22Rv1 (cell line): ENCODE results near the gene TRIM17.

Experiments
- H3K27ac ChIP-seq: fragments of 450-650 bp; 2 replicates; pipeline ENCODE4 v1.5.1; 2017
- ZFX ChIP-seq: fragments of 450-650 bp; IDR thresholded peaks from 2 replicates; pipeline ENCODE4 v1.6.1; 2017; ENCODE audit warnings: antibody characterized with exemption, borderline replicate concordance
- TF ChIP-seq, protein P1 (sequence below): fragments of 450-650 bp; IDR thresholded peaks from 2 replicates; pipeline ENCODE4 v1.5.1; 2017; ENCODE audit warnings: mild to moderate bottlenecking

Gene TRIM17

DNA sequence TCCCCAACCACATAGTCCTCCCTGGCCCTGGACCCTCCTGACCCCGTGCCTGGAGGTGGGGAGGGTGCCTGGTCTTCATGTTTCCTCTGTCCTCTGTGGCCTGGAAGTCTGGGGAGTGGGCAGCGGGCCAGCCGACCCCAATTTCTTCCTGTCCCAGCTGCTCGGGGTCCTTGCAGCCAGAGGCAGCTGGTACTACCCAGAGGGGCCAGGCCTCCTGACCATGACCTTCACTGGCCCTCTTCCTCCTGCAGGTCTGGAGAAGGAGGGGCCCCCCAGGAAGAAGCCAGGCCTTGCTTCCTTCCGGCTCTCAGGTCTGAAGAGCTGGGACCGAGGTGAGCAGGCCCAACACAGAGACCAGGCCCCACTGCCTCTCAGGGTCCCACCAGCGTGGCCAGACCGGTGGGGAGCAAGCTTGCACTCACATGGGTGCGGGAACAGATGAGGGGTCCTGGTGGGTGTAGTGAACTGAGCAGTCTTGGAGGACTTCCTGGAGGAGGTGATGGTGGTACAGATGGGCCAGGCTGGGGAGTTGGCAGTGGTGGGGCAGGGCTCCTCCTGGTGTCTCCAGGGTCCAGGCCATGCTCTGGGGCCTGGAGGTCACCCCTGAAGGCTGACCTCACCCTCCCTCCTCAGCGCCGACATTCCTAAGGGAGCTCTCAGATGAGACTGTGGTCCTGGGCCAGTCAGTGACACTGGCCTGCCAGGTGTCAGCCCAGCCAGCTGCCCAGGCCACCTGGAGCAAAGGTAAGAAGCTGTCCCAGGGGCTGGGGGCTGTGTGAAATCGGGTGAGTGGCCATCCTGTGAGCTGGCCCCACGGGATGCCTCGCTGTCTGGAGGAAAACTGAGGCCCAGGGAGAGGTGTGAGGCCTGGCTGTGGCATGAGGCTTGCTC lies 42.7 kb downstream of the TRIM17 start:
- no peak overlapping the region for H3K27ac ChIP-seq
- TF ChIP-seq, protein P1, sequence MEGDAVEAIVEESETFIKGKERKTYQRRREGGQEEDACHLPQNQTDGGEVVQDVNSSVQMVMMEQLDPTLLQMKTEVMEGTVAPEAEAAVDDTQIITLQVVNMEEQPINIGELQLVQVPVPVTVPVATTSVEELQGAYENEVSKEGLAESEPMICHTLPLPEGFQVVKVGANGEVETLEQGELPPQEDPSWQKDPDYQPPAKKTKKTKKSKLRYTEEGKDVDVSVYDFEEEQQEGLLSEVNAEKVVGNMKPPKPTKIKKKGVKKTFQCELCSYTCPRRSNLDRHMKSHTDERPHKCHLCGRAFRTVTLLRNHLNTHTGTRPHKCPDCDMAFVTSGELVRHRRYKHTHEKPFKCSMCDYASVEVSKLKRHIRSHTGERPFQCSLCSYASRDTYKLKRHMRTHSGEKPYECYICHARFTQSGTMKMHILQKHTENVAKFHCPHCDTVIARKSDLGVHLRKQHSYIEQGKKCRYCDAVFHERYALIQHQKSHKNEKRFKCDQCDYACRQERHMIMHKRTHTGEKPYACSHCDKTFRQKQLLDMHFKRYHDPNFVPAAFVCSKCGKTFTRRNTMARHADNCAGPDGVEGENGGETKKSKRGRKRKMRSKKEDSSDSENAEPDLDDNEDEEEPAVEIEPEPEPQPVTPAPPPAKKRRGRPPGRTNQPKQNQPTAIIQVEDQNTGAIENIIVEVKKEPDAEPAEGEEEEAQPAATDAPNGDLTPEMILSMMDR, result no peak
- TF ChIP-seq ZFX, result no peak

DNA sequence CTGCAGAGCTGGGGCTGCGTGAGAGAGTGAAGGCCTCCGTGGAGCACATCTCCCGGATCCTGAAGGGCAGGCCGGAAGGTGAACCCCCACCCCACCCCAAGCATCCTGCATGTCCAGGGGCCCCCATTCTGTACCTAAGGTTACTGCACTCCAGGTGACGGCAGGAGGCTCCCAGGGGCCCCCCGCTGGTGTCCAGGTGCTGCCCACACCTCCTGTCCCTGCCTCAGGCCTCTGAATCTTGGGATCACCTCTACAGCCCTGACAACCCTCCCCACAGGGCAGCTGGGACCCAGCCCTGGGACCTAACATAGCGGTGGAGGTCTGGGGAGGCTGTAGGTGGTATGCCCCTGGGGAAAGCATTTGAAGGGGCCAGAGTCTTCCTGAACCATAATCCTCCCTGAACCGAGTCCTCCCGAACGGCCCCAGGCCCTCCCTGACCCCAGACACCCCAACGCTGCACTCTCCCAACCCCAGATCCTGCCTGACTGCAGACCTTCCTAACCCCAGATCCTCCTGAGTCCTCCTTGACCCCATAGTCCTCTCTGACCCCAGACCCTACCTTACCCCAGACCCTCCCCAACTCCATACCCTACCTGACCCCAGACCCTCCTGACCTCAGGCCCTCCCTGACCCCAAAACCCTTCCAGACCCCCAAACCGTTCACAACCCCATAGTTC lies 43.5 kb downstream of the TRIM17 start:
- H3K27ac ChIP-seq, result no peak overlapping the region
- no peak for TF ChIP-seq ZFX
- TF ChIP-seq, protein P1, result no peak

DNA sequence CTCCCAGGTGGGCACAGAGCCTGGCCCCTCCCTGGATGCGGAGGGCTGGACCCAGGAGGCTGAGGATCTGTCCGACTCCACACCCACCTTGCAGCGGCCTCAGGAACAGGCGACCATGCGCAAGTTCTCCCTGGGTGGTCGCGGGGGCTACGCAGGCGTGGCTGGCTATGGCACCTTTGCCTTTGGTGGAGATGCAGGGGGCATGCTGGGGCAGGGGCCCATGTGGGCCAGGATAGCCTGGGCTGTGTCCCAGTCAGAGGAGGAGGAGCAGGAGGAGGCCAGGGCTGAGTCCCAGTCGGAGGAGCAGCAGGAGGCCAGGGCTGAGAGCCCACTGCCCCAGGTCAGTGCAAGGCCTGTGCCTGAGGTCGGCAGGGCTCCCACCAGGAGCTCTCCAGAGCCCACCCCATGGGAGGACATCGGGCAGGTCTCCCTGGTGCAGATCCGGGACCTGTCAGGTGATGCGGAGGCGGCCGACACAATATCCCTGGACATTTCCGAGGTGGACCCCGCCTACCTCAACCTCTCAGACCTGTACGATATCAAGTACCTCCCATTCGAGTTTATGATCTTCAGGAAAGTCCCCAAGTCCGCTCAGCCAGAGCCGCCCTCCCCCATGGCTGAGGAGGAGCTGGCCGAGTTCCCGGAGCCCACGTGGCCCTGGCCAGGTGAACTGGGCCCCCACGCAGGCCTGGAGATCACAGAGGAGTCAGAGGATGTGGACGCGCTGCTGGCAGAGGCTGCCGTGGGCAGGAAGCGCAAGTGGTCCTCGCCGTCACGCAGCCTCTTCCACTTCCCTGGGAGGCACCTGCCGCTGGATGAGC lies 44.3 kb downstream of the TRIM17 start:
- TF ChIP-seq, protein P1, result no peak
- TF ChIP-seq ZFX, result no peak

DNA sequence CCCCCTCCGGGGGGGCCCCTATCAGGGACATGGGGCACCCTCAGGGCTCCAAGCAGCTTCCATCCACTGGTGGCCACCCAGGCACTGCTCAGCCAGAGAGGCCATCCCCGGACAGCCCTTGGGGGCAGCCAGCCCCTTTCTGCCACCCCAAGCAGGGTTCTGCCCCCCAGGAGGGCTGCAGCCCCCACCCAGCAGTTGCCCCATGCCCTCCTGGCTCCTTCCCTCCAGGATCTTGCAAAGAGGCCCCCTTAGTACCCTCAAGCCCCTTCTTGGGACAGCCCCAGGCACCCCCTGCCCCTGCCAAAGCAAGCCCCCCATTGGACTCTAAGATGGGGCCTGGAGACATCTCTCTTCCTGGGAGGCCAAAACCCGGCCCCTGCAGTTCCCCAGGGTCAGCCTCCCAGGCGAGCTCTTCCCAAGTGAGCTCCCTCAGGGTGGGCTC lies 44.9 kb downstream of the TRIM17 start:
- H3K27ac ChIP-seq, result no peak overlapping the region
- TF ChIP-seq ZFX, result no peak
- TF ChIP-seq, protein P1, result no peak

More for the DNA sequence above, 44.3 kb downstream of the TRIM17 start:
- no peak overlapping the region for H3K27ac ChIP-seq

DNA sequence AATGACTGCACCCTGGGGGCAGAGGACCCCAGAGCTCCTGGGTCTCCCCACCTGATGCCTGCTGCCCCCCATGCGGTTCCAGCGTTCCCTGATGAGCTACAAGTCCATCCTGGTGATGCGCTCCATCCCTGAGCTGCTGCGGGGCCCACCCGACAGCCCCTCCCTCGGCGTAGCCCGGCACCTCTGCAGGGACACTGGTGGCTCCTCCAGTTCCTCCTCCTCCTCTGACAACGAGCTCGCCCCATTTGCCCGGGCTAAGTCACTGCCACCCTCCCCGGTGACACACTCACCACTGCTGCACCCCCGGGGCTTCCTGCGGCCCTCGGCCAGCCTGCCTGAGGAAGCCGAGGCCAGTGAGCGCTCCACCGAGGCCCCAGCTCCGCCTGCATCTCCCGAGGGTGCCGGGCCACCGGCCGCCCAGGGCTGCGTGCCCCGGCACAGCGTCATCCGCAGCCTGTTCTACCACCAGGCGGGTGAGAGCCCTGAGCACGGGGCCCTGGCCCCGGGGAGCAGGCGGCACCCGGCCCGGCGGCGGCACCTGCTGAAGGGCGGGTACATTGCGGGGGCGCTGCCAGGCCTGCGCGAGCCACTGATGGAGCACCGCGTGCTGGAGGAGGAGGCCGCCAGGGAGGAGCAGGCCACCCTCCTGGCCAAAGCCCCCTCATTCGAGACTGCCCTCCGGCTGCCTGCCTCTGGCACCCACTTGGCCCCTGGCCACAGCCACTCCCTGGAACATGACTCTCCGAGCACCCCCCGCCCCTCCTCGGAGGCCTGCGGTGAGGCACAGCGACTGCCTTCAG lies 45.5 kb downstream of the TRIM17 start:
- H3K27ac ChIP-seq, result no peak overlapping the region
- no peak for TF ChIP-seq ZFX
- TF ChIP-seq, protein P1, result no peak

DNA sequence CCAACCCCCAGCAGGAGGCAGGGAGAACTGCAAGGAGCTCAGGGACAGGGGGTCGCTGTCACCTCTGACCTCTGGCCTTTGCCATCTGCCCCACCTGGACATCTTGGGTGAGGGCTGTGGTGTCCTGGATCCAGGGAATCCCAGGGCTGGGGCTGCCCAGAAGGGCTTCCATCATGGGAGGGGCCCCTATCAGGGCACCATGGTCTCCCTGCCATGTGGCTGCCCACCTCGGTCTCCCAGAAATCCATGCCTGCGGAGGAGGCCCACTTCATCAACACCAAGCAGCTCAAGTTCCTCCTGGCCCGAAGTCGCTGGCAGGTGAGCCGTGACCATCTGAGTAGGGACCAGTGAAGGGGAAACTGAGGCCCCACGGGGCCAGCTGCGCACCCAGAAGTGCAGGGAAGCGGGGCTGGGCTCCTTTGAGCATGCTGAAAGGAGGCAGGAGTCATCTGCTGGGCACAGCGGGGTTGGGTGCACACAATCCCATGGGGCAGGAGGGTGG lies 46.2 kb downstream of the TRIM17 start:
- H3K27ac ChIP-seq, result no peak overlapping the region
- TF ChIP-seq ZFX, result no peak
- TF ChIP-seq, protein P1, result no peak
